HG03457 (cell line): Measurements from ENCODE around the gene CHST11.

Source experiments
- ATAC-seq: cut with Tn5 transposase; IDR thresholded peaks from one replicate; pipeline ENCODE4 v1.9.1; 2021; ENCODE audit warnings: moderate number of reproducible peaks; ENCODE audit not compliant: unreplicated experiment

The CHST11 gene

GRCh38 chr12:104459368-104459909 is 2.7 kb downstream of the CHST11 start:
- no peak for ATAC-seq

DNA sequence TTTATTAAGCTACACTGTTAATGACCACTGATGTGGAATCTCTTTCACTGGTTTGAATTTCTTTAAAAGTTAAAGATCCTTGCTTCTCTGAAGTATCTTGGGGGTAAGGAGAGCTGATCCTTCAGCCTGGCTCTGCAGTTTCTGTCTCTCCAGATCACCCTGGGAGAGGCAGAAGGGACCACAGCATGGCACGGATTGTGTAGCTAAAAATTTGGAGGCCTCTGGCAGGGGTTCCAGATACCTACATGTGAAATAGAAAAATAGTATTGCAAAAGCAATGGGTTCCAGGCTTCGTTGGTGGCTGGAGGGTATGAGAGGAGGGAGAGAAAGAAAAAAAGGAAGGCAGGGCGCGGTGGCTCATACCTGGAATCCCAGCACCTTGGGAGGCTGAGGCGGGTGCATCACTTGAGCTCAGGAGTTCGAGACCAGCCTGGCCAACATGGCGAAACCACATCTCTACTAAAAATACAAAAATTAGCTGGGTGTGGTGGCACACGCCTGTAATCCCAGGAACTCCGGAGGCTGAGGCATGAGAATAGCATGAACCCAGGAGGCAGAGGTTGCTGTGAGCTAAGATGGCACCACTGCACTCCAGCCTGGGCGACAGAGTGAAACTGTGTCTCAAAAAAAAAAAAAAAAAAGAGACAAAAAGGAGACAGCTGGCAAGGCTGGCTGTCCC is 3.4 kb downstream of the CHST11 start:
- no peak for ATAC-seq

- no peak for ATAC-seq
Observed at GRCh38 chr12:104460973-104461698, 4.4 kb downstream of the CHST11 start.

DNA sequence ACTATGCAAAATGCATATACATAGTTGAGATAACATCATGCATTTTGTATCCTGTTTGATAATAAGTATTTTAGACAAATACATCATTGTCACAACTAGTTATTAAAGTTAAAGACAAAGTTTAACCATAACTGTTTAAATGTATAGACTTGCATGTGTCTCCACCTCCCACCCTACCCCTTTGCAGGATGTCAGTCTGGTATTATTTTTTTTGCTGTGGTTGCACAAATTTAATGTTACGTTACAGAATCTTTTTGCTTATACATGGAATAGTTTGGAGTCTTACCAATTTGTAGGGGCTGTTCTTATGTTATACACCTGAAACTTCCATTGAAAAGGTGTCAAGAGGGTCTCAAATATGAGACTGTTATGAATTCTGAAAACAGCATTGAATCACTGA is 5.6 kb downstream of the CHST11 start:
- ATAC-seq: no peak

DNA sequence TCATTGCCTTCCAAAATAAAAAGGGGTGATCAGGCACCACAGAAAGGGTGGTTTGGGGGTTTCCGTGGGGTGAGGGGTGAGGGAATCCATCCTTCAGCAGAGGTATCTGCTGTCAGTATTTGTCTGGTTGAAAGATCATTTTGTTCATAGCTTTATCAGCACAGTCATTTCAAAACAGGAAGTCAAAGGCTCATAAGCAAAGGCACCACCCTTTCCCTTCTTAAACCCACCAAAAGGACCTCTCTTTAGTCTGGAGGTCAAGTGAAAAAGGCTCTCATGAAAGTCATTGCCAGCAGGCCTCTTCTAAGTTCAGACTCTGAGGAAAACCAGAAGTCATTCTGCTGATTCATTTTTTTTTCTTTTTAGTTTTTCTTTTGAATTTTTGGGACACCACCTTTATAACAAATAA is 6.2 kb downstream of the CHST11 start:
- no peak for ATAC-seq

- ATAC-seq: no peak
Observed at GRCh38 chr12:104463368-104463767, 6.6 kb downstream of the CHST11 start.

- no peak for ATAC-seq
Observed at GRCh38 chr12:104464899-104465298, 8.2 kb downstream of the CHST11 start.

GRCh38 chr12:104466709-104467345 is 10.1 kb downstream of the CHST11 start:
- no peak for ATAC-seq

GRCh38 chr12:104467346-104467837 is 10.6 kb downstream of the CHST11 start:
- no peak for ATAC-seq

GRCh38 chr12:104468371-104468770 is 11.6 kb downstream of the CHST11 start:
- ATAC-seq: no peak

DNA sequence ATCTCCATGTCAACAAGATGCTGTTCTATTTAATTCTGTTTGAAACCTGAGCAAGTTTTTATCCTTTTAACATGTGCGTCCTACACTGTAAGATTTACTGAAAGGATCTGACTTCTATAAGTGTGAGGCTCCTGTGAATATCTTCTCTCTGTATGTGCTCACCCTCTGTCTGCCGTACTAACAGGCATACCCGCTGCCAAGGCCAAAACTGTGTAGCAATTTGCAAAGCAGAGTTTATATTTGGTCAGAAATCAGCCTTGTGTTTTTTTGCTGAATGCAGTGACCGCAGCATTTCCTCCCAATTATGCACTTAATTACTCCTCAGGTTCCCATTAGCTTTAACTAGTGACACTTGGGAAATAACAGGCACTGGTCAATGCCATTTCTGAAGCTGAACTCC is 12.3 kb downstream of the CHST11 start:
- ATAC-seq: no peak

DNA sequence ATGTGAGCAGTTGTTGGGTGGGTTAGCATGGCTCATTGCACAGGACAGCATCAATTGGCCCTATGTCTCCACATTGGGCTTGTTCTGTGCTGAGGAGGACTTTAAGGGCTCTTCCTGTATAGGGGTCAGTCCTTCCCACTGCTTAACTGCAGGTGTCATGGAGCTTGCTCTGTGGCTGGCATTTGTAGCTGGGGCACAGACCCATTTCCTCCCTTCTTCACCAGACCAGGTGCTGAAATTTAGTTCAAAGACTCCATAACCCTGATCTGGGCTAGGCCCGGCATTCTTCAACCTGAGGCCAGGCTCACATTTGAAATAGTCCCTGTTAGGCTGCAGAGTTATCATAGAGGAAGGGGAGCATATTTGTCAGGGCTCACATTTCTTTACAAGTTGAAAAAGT is 12.8 kb downstream of the CHST11 start:
- ATAC-seq: no peak

GRCh38 chr12:104470521-104470920 is 13.8 kb downstream of the CHST11 start:
- no peak for ATAC-seq

- no peak for ATAC-seq
Observed at GRCh38 chr12:104471336-104471735, 14.6 kb downstream of the CHST11 start.

DNA sequence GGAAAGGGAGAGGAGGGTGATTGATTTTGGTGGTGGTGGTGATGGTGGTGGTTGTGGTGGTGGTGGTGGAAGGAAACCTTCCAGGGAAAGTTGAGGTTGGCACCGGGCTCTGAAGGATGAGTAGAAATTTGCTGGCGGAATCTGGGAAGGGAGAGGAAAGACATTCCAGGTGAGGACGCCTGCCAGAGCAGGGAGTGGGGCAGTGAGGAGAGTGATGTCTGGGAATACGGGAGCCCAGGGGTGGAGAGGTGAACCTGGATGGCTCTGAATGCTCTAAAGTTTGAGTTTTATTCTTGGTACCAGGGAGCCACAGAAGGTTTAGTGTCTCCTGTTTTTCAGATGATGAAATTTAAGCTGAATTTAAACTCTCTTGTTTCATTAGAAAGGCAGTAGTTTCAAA is 16.0 kb downstream of the CHST11 start:
- ATAC-seq: no peak

- ATAC-seq: no peak
Observed at GRCh38 chr12:104473374-104473983, 16.7 kb downstream of the CHST11 start.

GRCh38 chr12:104475271-104475670 is 18.5 kb downstream of the CHST11 start:
- no peak for ATAC-seq

- no peak for ATAC-seq
Observed at GRCh38 chr12:104477510-104478390, 21.0 kb downstream of the CHST11 start.

DNA sequence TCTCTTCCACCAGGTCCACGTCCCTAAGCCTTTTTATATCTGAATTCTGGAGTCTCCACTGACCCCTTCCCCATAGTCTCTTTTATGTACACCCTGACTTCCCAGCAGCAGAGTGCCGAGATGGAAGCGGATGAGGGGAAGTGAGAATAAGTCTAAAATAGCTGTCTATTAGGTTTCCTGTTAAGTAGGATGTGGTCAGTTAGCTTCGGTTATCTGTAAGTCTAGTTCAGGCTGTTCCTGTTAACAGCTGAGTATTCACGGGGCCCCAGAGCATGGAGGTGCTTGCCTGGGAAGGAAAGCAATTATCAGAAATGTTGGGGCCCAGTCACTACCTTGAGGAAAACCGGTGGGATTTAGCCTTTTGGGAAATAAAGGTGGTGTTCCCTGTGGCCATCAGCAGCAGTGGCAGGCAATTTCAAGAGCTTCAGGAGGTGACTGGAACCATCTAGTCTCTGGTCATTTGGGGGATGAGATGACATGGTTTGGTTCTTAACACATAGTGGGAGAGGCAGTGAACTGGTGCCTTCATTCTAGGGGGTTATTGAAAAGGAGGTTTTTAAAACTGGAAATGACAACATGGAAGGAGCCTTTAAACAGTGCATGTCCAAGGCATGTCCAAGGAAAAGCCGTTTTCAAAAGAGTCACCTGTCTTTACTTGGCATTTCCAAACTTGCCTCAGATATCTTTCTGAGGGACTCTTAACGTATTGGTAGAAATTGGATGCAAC is 21.8 kb downstream of the CHST11 start:
- ATAC-seq: peak; percentile 53
